GM12801 (cell line): ENCODE results near the gene AUTS2.

Source experiments
- TF ChIP-seq, protein P1 (sequence below): IDR thresholded peaks from one replicate; pipeline ENCODE4 v1.5.1; 2011; ENCODE audit warnings: control low read depth; ENCODE audit not compliant: insufficient read length; ENCODE audit errors: extremely low read depth

Gene AUTS2

GRCh38 chr7:69608878-69609277 lies 10.6 kb downstream of the AUTS2 start:
- TF ChIP-seq, protein P1, sequence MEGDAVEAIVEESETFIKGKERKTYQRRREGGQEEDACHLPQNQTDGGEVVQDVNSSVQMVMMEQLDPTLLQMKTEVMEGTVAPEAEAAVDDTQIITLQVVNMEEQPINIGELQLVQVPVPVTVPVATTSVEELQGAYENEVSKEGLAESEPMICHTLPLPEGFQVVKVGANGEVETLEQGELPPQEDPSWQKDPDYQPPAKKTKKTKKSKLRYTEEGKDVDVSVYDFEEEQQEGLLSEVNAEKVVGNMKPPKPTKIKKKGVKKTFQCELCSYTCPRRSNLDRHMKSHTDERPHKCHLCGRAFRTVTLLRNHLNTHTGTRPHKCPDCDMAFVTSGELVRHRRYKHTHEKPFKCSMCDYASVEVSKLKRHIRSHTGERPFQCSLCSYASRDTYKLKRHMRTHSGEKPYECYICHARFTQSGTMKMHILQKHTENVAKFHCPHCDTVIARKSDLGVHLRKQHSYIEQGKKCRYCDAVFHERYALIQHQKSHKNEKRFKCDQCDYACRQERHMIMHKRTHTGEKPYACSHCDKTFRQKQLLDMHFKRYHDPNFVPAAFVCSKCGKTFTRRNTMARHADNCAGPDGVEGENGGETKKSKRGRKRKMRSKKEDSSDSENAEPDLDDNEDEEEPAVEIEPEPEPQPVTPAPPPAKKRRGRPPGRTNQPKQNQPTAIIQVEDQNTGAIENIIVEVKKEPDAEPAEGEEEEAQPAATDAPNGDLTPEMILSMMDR: no peak

DNA sequence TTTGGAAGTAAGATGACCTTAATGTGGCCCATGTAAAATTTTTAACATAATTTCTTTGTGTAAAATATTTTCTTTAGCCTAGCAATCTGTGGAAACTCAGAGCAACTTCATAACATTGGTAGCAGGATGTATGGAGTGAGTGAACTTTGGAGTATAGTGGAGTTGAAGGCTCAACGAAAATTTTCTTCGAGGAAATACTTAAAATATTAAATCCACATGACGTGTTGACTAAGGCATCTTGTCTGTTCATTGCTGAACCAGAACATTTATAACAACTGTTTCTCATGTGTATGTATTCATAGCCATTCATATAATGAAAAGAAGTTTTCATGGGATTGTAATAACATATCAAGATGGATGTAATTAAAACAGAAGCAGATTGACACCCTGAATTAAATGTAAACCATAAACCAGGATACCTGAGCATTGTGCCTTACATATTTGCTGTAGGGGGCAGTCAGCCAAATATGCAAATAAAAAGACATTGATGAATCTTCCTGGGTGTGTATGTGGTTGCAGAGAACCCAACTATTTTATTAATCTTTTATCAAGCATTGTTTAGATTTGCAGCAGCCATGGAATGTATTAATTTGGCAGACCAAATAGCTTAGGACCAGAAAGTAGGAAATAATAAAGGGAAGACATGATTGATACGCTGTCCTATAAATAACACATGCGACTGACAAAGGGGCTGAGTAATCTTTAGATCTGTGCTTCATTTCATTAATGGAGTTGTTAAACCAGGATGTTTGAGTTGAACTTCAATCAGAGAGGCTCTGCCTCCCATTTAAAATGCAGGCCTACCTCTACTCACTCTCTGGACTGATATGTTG lies 11.5 kb downstream of the AUTS2 start:
- TF ChIP-seq, protein P1: no peak

- TF ChIP-seq, protein P1: no peak
Measured at GRCh38 chr7:69610374-69611084, 12.3 kb downstream of the AUTS2 start.

- TF ChIP-seq, protein P1: no peak
Measured at GRCh38 chr7:69612981-69613380, 14.7 kb downstream of the AUTS2 start.

DNA sequence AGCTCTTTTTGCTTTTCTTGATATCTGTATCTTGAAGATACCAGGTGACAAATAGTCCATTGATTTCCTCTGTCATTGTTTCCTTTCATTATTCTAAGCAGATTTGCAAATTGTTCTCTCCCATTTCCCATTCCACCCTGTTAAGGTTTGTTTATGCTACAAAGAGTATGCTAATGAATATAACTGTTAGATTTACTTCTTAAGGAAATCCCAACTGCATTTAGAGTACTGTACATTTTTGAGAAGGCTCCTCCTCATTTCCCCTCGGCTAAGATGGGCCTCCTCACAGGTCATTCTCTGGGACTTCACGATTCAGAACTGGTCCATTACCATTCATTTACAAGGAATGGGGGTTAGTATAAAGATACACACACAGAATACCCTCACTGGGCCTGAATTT lies 15.6 kb downstream of the AUTS2 start:
- TF ChIP-seq, protein P1: no peak

DNA sequence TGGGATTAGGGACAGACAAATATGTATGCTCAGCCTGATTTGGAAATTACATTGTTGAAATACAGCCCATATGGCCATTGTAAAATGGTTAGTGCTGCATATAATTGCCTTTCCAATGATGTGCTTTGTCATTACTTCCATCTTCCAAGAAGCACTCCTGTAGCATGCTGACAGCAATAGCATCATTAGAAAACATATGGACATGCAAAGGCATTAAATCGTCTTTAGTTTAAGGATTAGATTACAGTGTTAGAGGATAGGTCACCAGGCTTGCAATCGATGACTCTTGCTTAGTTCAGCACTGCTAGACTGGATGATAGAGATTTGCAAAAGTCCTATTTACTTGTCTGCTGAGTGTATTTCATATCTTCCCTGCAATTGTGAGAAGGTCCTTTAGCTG lies 17.4 kb downstream of the AUTS2 start:
- TF ChIP-seq, protein P1: no peak

- TF ChIP-seq, protein P1: no peak
Measured at GRCh38 chr7:69617364-69617763, 19.1 kb downstream of the AUTS2 start.
